GM12878 (cell line): Measurements from ENCODE around the gene PLK5. TPM values are rescaled to one million over a fixed set of nuclear protein-coding genes. Genes with fewer than 3 reads are reported as not detected.

Experiments
- CREB1 ChIP-seq: IDR thresholded peaks from 2 replicates; pipeline ENCODE4 v1.6.1; 2012; ENCODE audit warnings: low read depth, mild to moderate bottlenecking, inconsistent platforms
- E2F4 ChIP-seq: IDR thresholded peaks from 2 replicates; pipeline ENCODE4 v1.6.1; 2012; ENCODE audit warnings: low read depth, low read length, improper control_type of control experiment
- POLR2AphosphoS5 ChIP-seq: IDR thresholded peaks from 2 replicates; pipeline ENCODE4 v1.6.1; 2011; ENCODE audit warnings: mild to moderate bottlenecking, low read length, inconsistent platforms
- RB1 ChIP-seq: fragments of 450-650 bp; formaldehyde crosslinking; IDR thresholded peaks from 2 replicates; pipeline ENCODE4 v1.6.1; 2017; ENCODE audit warnings: mild to moderate bottlenecking, borderline replicate concordance
- SKIL ChIP-seq: fragments of 450-650 bp; IDR thresholded peaks from 2 replicates; pipeline ENCODE4 v1.6.1; 2017; ENCODE audit warnings: mild to moderate bottlenecking, low read depth, inconsistent platforms; ENCODE audit not compliant: poor library complexity, severe bottlenecking
- TBL1XR1 ChIP-seq: IDR thresholded peaks from 2 replicates; pipeline ENCODE4 v1.6.1; 2012; ENCODE audit warnings: low read depth, low read length, improper control_type of control experiment
- USF1 ChIP-seq: IDR thresholded peaks from 2 replicates; pipeline ENCODE4 v1.6.1; 2011; ENCODE audit warnings: borderline replicate concordance, low read depth, mild to moderate bottlenecking, moderate library complexity, mixed read lengths, low read length; ENCODE audit not compliant: insufficient read depth; ENCODE audit errors: extremely low read length
- USF2 ChIP-seq: IDR thresholded peaks from 2 replicates; pipeline ENCODE4 v1.6.1; 2011; ENCODE audit warnings: low read depth, low read length, improper control_type of control experiment, borderline replicate concordance
- ZBTB11 ChIP-seq: fragments of 450-650 bp; formaldehyde crosslinking; IDR thresholded peaks from 2 replicates; pipeline ENCODE4 v1.5.0; 2022; ENCODE audit warnings: mild to moderate bottlenecking, missing genetic modification characterization
- ZNF207 ChIP-seq: fragments of 450-650 bp; IDR thresholded peaks from 2 replicates; pipeline ENCODE4 v1.6.1; 2014; ENCODE audit warnings: antibody characterized with exemption, mild to moderate bottlenecking, borderline replicate concordance
- polyA plus RNA-seq, 11 experiments: library from polyadenylated mRNA; depleted of rRNA in 4 of 11; unstranded in 6 of 11; stranded (reverse) in 5 of 11; fragments of >200 nt; fragmentation: Nextera tagmentation in 4 of 11; fragmentation: Illumina TruSeq in 1 of 11; extraction: Ambion mirVana in 4 of 11; extraction: Trizol in 1 of 11; gene quantifications; 1 replicate in 1 of 11; 2 replicates in 10 of 11; pipeline versions ENCODE4 v1.2.1 to v1.2.3, GENCODE V29; 2011 to 2016; ENCODE audit warnings: inconsistent platforms in 2 of 11, missing spikeins in 2 of 11, low read depth in 1 of 11
- total RNA-seq, 4 experiments: library from RNA; depleted of rRNA in 3 of 4; stranded (reverse); fragments of >200 nt in 3 of 4; fragmentation: Illumina TruSeq in 1 of 4; extraction: Trizol in 1 of 4; gene quantifications; 2 replicates each; pipeline versions ENCODE4 v1.2.1 to v1.2.3, GENCODE V29; 2013 to 2021
- TF ChIP-seq, protein P1 (sequence below): fragments of 450-650 bp; IDR thresholded peaks from 2 replicates; pipeline ENCODE4 v1.6.1; 2016; ENCODE audit warnings: mild to moderate bottlenecking
- TF ChIP-seq, protein P2 (sequence below): fragments of 450-650 bp; IDR thresholded peaks from 2 replicates; pipeline ENCODE4 v1.6.1; 2014; ENCODE audit warnings: mild to moderate bottlenecking

The PLK5 gene
- total and polyA plus RNA-seq, 10 of the 15 experiments (the other 5 are each of a cell fraction or from before 2014, with no cell fraction given): 0.13 TPM; not detected in 9

DNA sequence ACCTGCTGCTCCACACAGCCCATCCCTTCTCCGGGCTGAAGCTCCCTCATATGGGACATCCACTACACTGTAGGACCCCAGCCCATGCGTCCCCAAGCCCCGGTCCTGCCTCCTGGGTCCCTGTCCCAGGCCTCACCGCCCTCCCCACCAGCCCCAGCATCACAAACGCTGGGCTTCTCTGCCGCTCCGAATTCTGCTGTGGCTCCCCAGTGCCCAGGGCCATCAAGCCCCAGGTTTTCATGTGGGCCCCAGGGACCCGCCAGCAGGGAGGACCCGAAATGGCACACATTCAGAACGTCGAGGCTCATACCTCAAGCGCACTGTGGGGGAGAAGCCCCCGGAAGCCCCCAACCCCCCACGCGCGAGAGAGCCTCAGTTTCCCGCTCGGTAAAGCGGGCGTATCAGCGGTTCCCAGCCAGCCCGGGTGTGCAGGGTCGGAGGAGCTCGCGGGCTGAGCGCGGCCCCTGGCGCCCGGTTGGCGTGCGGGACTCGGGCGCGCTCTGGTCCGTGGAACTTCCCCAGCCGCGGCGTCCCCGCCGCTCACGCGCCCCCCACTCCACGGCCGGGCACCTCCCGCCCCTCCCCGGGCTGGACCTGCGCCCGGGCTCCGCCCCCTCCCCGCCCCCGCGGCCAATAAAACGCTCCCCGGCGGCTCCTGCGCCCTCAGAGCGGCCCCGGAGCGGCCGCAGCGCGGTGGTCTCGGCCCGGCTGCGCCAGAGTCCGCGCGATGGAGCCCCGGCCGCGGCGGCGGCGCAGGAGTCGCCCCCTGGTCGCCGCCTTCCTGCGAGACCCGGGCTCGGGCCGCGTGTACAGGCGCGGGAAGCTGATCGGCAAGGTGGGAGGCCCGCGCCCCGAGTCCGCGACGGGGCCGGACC is at the start of gene PLK5 (continued):
- TF ChIP-seq CREB1: no peak
- no peak for TF ChIP-seq RB1
- TF ChIP-seq, protein P1, sequence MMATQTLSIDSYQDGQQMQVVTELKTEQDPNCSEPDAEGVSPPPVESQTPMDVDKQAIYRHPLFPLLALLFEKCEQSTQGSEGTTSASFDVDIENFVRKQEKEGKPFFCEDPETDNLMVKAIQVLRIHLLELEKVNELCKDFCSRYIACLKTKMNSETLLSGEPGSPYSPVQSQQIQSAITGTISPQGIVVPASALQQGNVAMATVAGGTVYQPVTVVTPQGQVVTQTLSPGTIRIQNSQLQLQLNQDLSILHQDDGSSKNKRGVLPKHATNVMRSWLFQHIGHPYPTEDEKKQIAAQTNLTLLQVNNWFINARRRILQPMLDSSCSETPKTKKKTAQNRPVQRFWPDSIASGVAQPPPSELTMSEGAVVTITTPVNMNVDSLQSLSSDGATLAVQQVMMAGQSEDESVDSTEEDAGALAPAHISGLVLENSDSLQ: no peak
- TF ChIP-seq USF2: no peak
- no peak for TF ChIP-seq E2F4
- no peak for TF ChIP-seq ZBTB11
- no peak for TF ChIP-seq USF1
- TF ChIP-seq TBL1XR1: no peak
- no peak for TF ChIP-seq SKIL
- no peak for TF ChIP-seq POLR2AphosphoS5
- TF ChIP-seq, protein P2, sequence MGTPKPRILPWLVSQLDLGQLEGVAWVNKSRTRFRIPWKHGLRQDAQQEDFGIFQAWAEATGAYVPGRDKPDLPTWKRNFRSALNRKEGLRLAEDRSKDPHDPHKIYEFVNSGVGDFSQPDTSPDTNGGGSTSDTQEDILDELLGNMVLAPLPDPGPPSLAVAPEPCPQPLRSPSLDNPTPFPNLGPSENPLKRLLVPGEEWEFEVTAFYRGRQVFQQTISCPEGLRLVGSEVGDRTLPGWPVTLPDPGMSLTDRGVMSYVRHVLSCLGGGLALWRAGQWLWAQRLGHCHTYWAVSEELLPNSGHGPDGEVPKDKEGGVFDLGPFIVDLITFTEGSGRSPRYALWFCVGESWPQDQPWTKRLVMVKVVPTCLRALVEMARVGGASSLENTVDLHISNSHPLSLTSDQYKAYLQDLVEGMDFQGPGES: no peak
- TF ChIP-seq ZNF207: no peak
